GM04504 (cell line): ENCODE data around the gene M1AP.
"Not testable (repeated sequence)": the region's sequence is repeated elsewhere in the genome, so short reads cannot be mapped to it uniquely, and the experiment has no call there.

ENCODE experiments used
- DNase-seq: peaks from one replicate; pipeline ENCODE4 v3.0.0-alpha.2; 2012; ENCODE audit warnings: low read depth

M1AP gene

GRCh38 chr2:74566754-74567085, 81.4 kb downstream of the M1AP start:
- peak; percentile 94 for DNase-seq

DNA sequence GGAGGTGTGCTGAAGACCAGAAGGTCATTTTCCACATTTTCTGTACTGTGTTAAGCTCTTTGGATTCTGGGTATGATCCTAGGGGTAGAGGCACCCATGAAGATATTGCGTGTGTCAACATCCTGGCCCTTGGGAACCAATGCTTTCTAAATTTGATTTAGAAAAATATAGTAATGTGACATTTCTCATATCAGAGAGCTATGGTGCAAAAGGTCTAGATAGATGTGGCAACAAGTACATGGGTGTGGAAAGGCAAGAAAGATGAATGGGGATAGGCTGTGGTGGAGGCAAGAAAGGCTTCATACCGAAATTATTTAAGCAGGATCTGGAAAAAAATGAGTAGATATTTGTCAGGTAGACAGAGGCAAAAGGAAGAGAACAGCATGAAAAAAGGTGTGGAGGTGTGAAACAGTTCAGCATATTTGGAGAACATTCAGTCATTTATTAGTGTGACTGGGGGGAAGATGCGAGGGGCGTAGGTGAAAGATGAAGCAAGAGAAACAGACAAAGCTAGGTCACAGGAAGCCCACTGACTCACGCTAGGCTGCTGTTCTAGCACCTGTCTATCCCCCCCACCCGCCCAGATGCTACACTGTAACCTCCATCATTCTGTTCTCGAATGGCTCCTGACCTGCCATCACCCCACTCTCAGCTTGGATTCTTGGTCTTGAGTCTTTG, 81.9 kb downstream of the M1AP start:
- DNase-seq = no peak

GRCh38 chr2:74564222-74564621, 83.9 kb downstream of the M1AP start:
- DNase-seq = no peak

DNA sequence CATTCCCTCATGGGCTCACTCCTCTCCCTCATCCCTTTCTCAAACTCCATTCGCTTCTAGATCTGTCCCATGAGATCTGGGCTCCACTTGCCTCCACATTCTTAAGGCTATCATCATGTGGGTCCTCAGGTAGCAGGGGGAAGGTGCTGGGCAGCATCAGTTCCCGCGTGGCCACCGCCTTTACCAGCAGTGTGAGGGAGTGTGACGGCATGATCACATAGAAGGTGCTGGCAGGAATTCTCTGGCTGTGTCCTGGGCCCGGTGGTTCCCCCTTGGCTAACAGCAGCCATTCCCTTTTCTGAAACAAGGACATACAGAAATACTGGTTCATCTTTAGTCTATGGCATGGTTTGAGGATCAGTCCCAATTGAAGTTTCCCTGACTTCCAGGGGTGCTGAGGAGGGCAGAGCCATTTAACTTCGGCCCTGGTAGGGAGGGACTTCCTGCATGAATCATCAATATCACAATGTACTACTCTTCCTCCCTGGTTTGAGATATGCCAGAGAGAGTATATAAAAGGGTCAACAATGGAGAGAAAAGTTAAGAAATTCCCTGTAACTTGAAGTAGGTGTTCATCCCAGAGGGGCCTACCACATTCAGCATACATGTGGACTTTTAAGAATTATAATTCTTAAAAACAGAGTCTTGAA, 85.9 kb downstream of the M1AP start:
- no peak for DNase-seq

- not testable (repeated sequence) for DNase-seq
Observed at GRCh38 chr2:74561022-74561421, 87.1 kb downstream of the M1AP start.

DNA sequence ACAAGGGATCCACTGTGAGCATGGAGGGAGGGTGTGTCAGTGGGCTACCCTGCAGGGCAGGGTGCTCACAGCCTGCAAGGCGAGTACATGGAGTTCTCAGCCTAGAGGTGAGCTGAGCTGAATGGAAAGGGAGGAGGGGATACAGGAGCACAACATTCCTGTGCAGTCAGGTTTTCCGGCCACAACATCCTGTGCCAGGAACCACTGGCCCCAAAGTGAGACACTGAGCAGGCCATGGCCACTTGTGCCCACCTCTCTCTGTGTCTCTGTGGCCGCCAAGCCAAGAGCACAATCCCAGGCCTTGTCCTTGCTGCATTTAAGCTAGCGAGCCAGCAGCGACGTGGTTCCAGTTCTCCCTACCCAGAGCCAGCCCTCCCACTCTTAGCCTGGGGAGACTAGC, 87.5 kb downstream of the M1AP start:
- DNase-seq = no peak

DNA sequence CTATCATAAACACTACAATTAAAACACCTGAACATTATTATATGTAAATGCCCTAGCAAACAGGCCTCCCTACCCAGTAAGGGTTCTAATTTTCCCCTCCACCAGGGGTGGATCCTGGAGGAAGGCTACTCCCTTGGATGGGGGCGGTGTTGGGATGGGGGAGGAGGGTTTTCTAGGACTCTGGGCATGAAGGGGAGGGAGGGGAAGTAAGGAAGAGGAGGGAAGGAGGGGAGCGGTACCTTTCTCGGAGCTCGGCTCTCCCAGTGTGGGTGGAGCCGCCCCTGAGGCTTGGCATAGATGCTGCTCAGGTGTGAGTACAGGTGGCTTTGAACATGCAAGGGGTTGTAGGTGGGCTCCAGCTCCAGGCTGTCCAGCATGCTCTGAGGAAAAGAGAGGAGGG, 88.2 kb downstream of the M1AP start:
- DNase-seq = no peak

GRCh38 chr2:74558284-74559230, 89.6 kb downstream of the M1AP start:
- no peak for DNase-seq

- no peak for DNase-seq
Observed at GRCh38 chr2:74556831-74557370, 91.2 kb downstream of the M1AP start.

DNA sequence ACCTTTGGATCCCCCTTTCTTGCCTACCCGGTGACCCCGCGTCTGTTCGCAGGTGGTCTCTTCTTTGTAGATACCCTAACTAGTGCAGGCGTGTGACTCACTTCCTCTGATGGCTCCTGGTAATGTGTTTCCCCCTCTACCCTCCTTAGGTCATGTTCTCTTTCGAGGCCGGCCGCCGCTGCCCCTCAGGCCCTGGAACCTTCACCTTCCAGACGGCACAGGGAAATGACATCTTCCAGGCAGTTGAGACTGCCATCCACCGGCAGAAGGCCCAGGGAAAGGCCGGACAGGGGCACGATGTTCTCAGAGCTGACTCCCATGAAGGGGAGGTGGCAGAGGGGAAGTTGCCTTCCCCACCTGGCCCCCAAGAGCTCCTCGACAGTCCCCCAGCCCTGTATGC, 92.0 kb downstream of the M1AP start:
- no peak for DNase-seq

- no peak for DNase-seq
Observed at GRCh38 chr2:74555610-74556103, 92.5 kb downstream of the M1AP start.

- DNase-seq = no peak
Observed at GRCh38 chr2:74554820-74555531, 93.2 kb downstream of the M1AP start.

DNA sequence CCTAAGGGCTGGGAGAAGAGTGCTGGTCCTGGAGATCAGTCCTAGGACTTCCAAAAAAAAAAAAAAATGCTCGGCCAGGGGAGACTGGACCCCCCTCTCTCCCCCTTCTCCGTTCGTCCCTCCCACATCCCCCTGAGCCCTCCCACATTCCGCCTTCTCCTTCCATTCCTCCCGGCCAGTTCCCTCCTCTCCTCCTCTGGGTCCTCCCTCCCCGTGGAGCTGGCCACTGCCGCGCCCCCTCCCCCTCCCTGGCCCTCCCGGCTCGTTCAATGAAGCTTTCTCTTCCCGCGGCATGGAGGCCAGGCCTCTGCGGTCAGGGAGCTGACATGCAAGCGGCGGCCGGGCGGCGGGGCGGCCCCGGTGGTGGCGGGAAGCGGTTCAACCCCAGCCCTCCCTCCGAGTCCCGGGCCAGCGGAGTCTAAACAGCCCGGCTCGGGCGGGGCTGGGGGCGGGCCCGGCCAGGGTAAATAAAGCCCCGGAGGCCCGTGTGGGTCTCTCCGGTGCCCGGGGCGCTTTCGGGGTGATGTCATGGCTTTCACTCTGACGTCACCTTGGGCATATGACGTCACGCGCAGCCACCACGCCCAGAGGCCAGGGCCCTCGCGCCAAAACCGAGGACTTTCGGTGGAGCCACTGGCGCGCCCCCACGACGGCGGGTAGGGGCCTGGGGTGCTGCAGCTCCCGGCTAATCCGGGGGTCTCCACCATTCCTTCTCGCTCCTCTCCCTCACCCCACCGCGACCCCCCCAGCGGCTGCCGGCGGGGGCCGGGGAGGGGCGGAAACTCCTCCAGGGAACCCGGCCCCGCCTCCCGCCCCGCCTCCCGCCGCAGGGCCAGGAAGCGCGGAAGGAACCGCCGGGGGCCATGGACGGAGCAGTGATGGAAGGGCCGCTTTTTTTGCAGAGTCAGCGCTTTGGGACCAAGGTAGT, 94.0 kb downstream of the M1AP start, which contains the start of the genes DOK1 and LOXL3:
Gene DOK1 (plus strand): TSS at position 829 of the 928 bp plus-strand sequence. CDS start 35 bp downstream, at position 864.
Gene LOXL3 (minus strand): TSS at position 51 of the 928 bp plus-strand sequence. CDS start 1,308 bp downstream, outside the sequence.
- peak; percentile 72 for DNase-seq

- no peak for DNase-seq
Observed at GRCh38 chr2:74552914-74553811, 95.0 kb downstream of the M1AP start.

- no peak for DNase-seq
Observed at GRCh38 chr2:74551942-74552913, 95.9 kb downstream of the M1AP start.

GRCh38 chr2:74551530-74551929, 96.6 kb downstream of the M1AP start:
- DNase-seq = no peak

DNA sequence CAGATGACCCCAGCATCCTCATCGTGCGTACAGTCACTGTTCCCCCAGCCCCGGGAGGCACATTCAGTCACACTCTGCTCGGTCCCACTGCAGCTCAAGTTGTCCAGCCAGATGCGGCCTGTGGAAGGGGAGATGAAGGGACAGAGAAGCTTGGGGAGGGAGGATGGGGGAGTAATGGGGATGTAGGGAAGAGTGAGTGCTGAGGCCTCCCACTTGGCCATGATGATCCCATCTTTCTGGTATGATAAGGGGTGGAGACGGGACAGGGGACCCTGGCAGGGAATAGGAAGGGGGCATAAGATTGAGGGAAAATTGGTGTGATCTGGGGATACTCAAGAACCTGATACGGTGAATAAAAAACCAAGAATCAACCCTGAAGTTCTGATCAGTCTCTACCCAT, 97.9 kb downstream of the M1AP start:
- DNase-seq = no peak
